ENCODE results near the gene ODC1.
A peak's percentile ranks its signal among the peaks of the same experiment; 100 is the strongest.

Gene ODC1

DNA sequence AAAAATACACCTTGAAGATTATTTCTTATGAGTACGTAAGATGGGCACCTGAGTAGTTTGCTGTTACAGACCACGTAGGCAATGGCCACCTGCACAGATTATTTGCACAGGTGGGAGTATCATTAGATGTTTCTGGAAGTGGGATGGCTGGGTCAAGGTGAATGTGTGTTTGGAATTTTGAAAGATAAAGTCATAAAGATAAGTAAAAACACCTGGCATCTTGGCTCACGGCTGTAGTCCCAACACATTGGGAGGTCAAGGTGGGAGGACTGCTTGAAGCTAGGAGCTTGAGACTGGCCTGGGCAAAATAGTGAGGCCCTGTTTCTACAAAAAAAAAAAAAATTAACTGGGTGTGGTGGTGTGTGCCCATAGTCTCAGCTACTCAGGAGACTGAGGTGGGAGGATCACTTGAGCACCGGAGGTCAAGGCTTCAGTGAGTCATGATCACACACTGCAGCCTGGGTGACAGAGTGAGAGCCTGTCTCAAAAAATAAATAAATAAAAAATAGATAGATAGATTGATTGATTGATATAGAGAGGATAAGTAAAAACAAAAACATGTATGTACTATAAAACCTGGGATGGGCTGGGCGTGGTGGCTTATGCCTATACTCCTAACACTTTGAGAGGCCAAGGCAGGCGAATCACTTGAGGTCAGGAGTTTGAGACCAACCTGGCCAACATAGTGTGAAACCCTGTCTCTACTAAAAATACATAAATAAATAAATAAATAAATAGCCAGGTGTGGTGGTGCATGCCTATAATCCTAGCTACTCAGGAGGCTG is 30.4 kb downstream of the ODC1 start:
- 96% methylated on average over 5 of the region's 6 CpGs for WGBS
- Histone ChIP-seq H3K18ac (ENCODE audit: low read depth in 1 of 2, low read length in 2 of 2) (no peak overlapping the region), H2AK5ac (ENCODE audit: low read length, severe bottlenecking) (no peak overlapping the region), H3K27ac (ENCODE audit: low read length, poor library complexity, severe bottlenecking) (no peak overlapping the region), H3K4ac (ENCODE audit: low read depth in 1 of 2, low read length in 2 of 2) (no peak overlapping the region), H2AFZ (ENCODE audit: low read depth, low read length) (no peak overlapping the region), H3K9ac (ENCODE audit: low read length) (no peak overlapping the region), H3K14ac (ENCODE audit: low read length in 2 of 2) (no peak overlapping the region), H3K4me2 (ENCODE audit: low read length, poor library complexity, severe bottlenecking) (no peak overlapping the region), H2BK5ac (ENCODE audit: low read depth, low read length, poor library complexity, severe bottlenecking) (no peak overlapping the region), H4K91ac (ENCODE audit: low read length) (no peak overlapping the region), H2BK12ac (ENCODE audit: low read length in 2 of 2) (no peak overlapping the region), H3K79me1 (replicated peaks; ENCODE audit: low read length, poor library complexity, severe bottlenecking) (peaks cover 7% of the 10 kb centered on the region), H4K8ac (ENCODE audit: low read length) (no peak overlapping the region), H3K27me3 (ENCODE audit: control insufficient read depth in 1 of 2, insufficient read depth in 1 of 2, low read length in 2 of 2) (no peaks in the 10 kb centered on the region), H3K4me1 (ENCODE audit: control insufficient read depth, insufficient read depth, low read depth, low read length) (peaks cover 31% of the 10 kb centered on the region), H2BK15ac (ENCODE audit: low read depth, poor library complexity, severe bottlenecking) (no peak overlapping the region), H3K4me3 (ENCODE audit: insufficient read depth in 1 of 2, low read depth in 1 of 2, low read length in 2 of 2) (no peak overlapping the region), H3K23ac (ENCODE audit: low read length in 2 of 2) (no peak overlapping the region), H3K36me3 (ENCODE audit: control insufficient read depth in 1 of 2, insufficient read depth in 2 of 2, low read depth in 1 of 2, low read length in 2 of 2) (peaks cover 3 to 12% of the 10 kb centered on the region in 2 experiments), H3K9me3 (ENCODE audit: control insufficient read depth, low read length) (peaks cover 2% of the 10 kb centered on the region), H2BK120ac (ENCODE audit: low read depth, low read length) (no peak overlapping the region)
- no peak for DNase-seq

DNA sequence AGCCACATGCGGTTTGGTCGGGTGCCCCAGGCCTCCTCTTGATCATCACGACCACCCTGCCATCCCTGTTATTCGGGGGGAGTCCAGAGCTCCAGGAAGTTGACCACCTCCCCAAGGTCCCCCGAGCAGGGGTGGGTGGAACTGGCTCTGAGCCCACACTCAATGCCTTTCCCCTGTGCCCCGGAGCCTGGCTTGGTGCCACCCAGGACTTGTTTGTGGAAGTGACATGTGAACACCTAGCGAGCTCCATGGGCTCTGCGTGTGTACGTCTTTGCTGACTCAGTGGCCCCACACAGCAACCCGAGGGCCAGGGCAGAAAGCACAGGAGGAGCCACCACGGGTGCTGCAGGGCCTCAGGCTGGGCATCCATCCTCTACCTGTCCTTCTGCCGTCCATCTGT is 32.5 kb downstream of the ODC1 start:
- Histone ChIP-seq H4K91ac (ENCODE audit: low read length) (no peak overlapping the region), H2BK120ac (ENCODE audit: low read depth, low read length) (no peak overlapping the region), H2AK5ac (ENCODE audit: low read length, severe bottlenecking) (peak overlapping the region; percentile 13), H3K23ac (ENCODE audit: low read length in 2 of 2) (no peak overlapping the region), H3K9ac (ENCODE audit: low read length) (no peak overlapping the region), H2AFZ (ENCODE audit: low read depth, low read length) (no peak overlapping the region), H3K4me3 (ENCODE audit: insufficient read depth in 1 of 2, low read depth in 1 of 2, low read length in 2 of 2) (no peak overlapping the region), H3K4me1 (ENCODE audit: control insufficient read depth, insufficient read depth, low read depth, low read length) (peaks cover 34% of the 10 kb centered on the region), H3K27me3 (ENCODE audit: control insufficient read depth in 1 of 2, insufficient read depth in 1 of 2, low read length in 2 of 2) (no peaks in the 10 kb centered on the region), H3K36me3 (ENCODE audit: control insufficient read depth in 1 of 2, insufficient read depth in 2 of 2, low read depth in 1 of 2, low read length in 2 of 2) (peaks cover 3 to 17% of the 10 kb centered on the region in 2 experiments), H3K79me1 (replicated peaks; ENCODE audit: low read length, poor library complexity, severe bottlenecking) (peaks cover 8% of the 10 kb centered on the region), H2BK15ac (ENCODE audit: low read depth, poor library complexity, severe bottlenecking) (no peak overlapping the region), H2BK5ac (ENCODE audit: low read depth, low read length, poor library complexity, severe bottlenecking) (no peak overlapping the region), H2BK12ac (ENCODE audit: low read length in 2 of 2) (no peak overlapping the region), H3K4me2 (ENCODE audit: low read length, poor library complexity, severe bottlenecking) (no peak overlapping the region), H3K18ac (ENCODE audit: low read depth in 1 of 2, low read length in 2 of 2) (no peak overlapping the region), H3K14ac (ENCODE audit: low read length in 2 of 2) (peak overlapping the region in 1 of 2 experiments; percentile 29), H3K27ac (ENCODE audit: low read length, poor library complexity, severe bottlenecking) (no peak overlapping the region), H3K4ac (ENCODE audit: low read depth in 1 of 2, low read length in 2 of 2) (no peak overlapping the region), H4K8ac (ENCODE audit: low read length) (no peak overlapping the region), H3K9me3 (ENCODE audit: control insufficient read depth, low read length) (peaks cover 8% of the 10 kb centered on the region)
- WGBS: 96% methylated on average over 12 of the region's 12 CpGs
- no peak for DNase-seq

DNA sequence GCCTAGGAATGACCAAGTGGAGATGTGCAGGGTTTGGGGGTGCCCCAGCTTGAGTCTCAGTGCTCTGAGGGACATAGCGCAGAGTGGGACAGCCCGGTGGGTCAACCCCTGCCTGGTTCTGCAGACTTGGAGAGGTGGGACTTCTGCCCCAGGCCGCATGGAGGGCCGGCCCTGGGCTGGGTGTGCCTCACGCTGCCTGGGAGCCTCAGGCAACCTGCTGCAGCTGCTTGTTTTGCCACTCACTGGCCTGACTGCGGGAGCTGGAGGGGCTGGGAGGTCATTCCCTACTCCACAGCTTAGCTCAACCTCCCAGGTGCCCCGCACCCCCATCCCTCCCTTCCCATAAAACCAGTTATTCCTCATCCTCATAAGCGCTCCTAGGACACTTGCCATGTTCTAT is 33.1 kb downstream of the ODC1 start:
- Histone ChIP-seq H2AFZ (ENCODE audit: low read depth, low read length) (no peak overlapping the region), H2BK15ac (ENCODE audit: low read depth, poor library complexity, severe bottlenecking) (no peak overlapping the region), H3K36me3 (ENCODE audit: control insufficient read depth in 1 of 2, insufficient read depth in 2 of 2, low read depth in 1 of 2, low read length in 2 of 2) (peaks cover 3 to 17% of the 10 kb centered on the region in 2 experiments), H3K79me1 (replicated peaks; ENCODE audit: low read length, poor library complexity, severe bottlenecking) (peaks cover 8% of the 10 kb centered on the region), H2BK120ac (ENCODE audit: low read depth, low read length) (no peak overlapping the region), H3K9ac (ENCODE audit: low read length) (no peak overlapping the region), H3K23ac (ENCODE audit: low read length in 2 of 2) (no peak overlapping the region), H2AK5ac (ENCODE audit: low read length, severe bottlenecking) (no peak overlapping the region), H3K18ac (ENCODE audit: low read depth in 1 of 2, low read length in 2 of 2) (no peak overlapping the region), H4K91ac (ENCODE audit: low read length) (no peak overlapping the region), H3K4me3 (ENCODE audit: insufficient read depth in 1 of 2, low read depth in 1 of 2, low read length in 2 of 2) (no peak overlapping the region), H3K4me2 (ENCODE audit: low read length, poor library complexity, severe bottlenecking) (no peak overlapping the region), H3K27me3 (ENCODE audit: control insufficient read depth in 1 of 2, insufficient read depth in 1 of 2, low read length in 2 of 2) (no peaks in the 10 kb centered on the region), H3K4me1 (ENCODE audit: control insufficient read depth, insufficient read depth, low read depth, low read length) (peaks cover 37% of the 10 kb centered on the region), H3K27ac (ENCODE audit: low read length, poor library complexity, severe bottlenecking) (no peak overlapping the region), H2BK5ac (ENCODE audit: low read depth, low read length, poor library complexity, severe bottlenecking) (no peak overlapping the region), H3K9me3 (ENCODE audit: control insufficient read depth, low read length) (peaks cover 8% of the 10 kb centered on the region), H3K4ac (ENCODE audit: low read depth in 1 of 2, low read length in 2 of 2) (no peak overlapping the region), H4K8ac (ENCODE audit: low read length) (no peak overlapping the region), H3K14ac (ENCODE audit: low read length in 2 of 2) (no peak overlapping the region), H2BK12ac (ENCODE audit: low read length in 2 of 2) (no peak overlapping the region)
- DNase-seq: no peak
- WGBS: over 99% methylated on average over 8 of the region's 8 CpGs

DNA sequence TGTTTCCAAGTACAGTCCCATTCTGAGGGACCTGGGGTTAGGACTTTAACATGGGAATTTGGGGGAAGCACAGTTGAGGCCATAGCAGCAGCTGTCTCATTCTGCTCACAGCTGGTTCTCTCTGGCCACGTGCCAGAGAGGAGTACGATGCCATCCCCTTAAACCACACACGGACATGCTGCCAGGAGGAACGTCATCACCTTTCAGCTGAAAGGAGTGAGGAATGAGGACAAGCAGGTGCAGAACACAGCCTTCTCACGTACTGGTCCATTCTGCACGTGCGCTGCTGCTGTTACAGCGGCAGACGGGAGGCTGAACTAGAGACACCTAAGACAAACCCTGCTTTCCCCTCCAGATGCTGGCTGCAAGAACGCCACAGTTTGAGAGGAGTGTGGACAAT is 33.5 kb downstream of the ODC1 start:
- H3K9ac ChIP-seq (ENCODE audit: low read length): no peak overlapping the region
- peaks cover 8% of the 10 kb centered on the region for H3K9me3 ChIP-seq (ENCODE audit: control insufficient read depth, low read length)
- no peak overlapping the region for H2BK120ac ChIP-seq (ENCODE audit: low read depth, low read length)
- no peak overlapping the region for H3K4ac ChIP-seq (ENCODE audit: low read depth in 1 of 2, low read length in 2 of 2)
- no peak overlapping the region for H2AK5ac ChIP-seq (ENCODE audit: low read length, severe bottlenecking)
- no peak overlapping the region for H3K4me3 ChIP-seq (ENCODE audit: insufficient read depth in 1 of 2, low read depth in 1 of 2, low read length in 2 of 2)
- H3K14ac ChIP-seq (ENCODE audit: low read length in 2 of 2): no peak overlapping the region
- H3K27me3 ChIP-seq (ENCODE audit: control insufficient read depth in 1 of 2, insufficient read depth in 1 of 2, low read length in 2 of 2): no peaks in the 10 kb centered on the region
- H2BK15ac ChIP-seq (ENCODE audit: low read depth, poor library complexity, severe bottlenecking): no peak overlapping the region
- peaks cover 39% of the 10 kb centered on the region for H3K4me1 ChIP-seq (ENCODE audit: control insufficient read depth, insufficient read depth, low read depth, low read length)
- DNase-seq: no peak
- H3K23ac ChIP-seq (ENCODE audit: low read length in 2 of 2): no peak overlapping the region
- H3K18ac ChIP-seq (ENCODE audit: low read depth in 1 of 2, low read length in 2 of 2): no peak overlapping the region
- peaks cover 0 to 13% of the 10 kb centered on the region in 2 experiments for H3K36me3 ChIP-seq (ENCODE audit: control insufficient read depth in 1 of 2, insufficient read depth in 2 of 2, low read depth in 1 of 2, low read length in 2 of 2)
- H2BK5ac ChIP-seq (ENCODE audit: low read depth, low read length, poor library complexity, severe bottlenecking): no peak overlapping the region
- no peak overlapping the region for H4K8ac ChIP-seq (ENCODE audit: low read length)
- H3K4me2 ChIP-seq (ENCODE audit: low read length, poor library complexity, severe bottlenecking): no peak overlapping the region
- 90% methylated on average over 10 of the region's 10 CpGs for WGBS
- H2BK12ac ChIP-seq (ENCODE audit: low read length in 2 of 2): no peak overlapping the region
- no peak overlapping the region for H3K27ac ChIP-seq (ENCODE audit: low read length, poor library complexity, severe bottlenecking)
- no peak overlapping the region for H4K91ac ChIP-seq (ENCODE audit: low read length)
- H2AFZ ChIP-seq (ENCODE audit: low read depth, low read length): no peak overlapping the region
- peaks cover 7% of the 10 kb centered on the region for H3K79me1 ChIP-seq (replicated peaks; ENCODE audit: low read length, poor library complexity, severe bottlenecking)

Data from mesenchymal stem cell (in vitro differentiated cells and primary cell).